Sigmoid colon (tissue), 7 donors: Measurements from ENCODE around the gene GRIN2A. TPM values are rescaled to one million over a fixed set of nuclear protein-coding genes. Genes with fewer than 3 reads are reported as not detected.
"Not testable (repeated sequence)": the region's sequence is repeated elsewhere in the genome, so short reads cannot be mapped to it uniquely, and the experiment has no call there.

ENCODE experiments used
- DNase-seq: peaks from one replicate; pipeline ENCODE4 v3.0.0-alpha.2; 2019
- H3K27ac ChIP-seq, 4 donors: fragments of 200-600 bp; sonication (generic); one replicate each; pipeline ENCODE4 v1.5.1; 2016 to 2019; ENCODE audit warnings: mild to moderate bottlenecking in 1 of 4
- H3K27me3 ChIP-seq, 3 donors: fragments of 200-600 bp; sonication (generic); one replicate each; pipeline ENCODE4 v1.5.1; 2019; ENCODE audit warnings: mild to moderate bottlenecking in 1 of 3
- H3K36me3 ChIP-seq, 4 donors: fragments of 200-600 bp; sonication (generic); one replicate each; pipeline ENCODE4 v1.5.1; 2016 to 2019
- H3K4me1 ChIP-seq, 4 donors: fragments of 200-600 bp; sonication (generic); one replicate each; pipeline ENCODE4 v1.5.1; 2017 to 2019
- H3K4me3 ChIP-seq, 4 donors: fragments of 200-600 bp; sonication (generic); one replicate each; pipeline ENCODE4 v1.5.1; 2017 to 2019; ENCODE audit warnings: mild to moderate bottlenecking in 2 of 4, moderate library complexity in 1 of 4
- H3K9me3 ChIP-seq, 4 donors: fragments of 200-600 bp in 3 of 4; sonication (generic) in 3 of 4; one replicate each; pipeline versions ENCODE4 v1.5.1 to v1.6.1; 2013 to 2019
- EP300 ChIP-seq, 4 donors: sonication (generic); formaldehyde crosslinking; IDR thresholded peaks; one replicate each; pipeline ENCODE4 v1.6.1; 2017; ENCODE audit warnings: antibody characterized with exemption in 4 of 4
- POLR2A ChIP-seq, 2 donors: fragments of 450-650 bp; IDR thresholded peaks; one replicate each; pipeline ENCODE4 v1.6.1; 2016; ENCODE audit warnings: antibody characterized with exemption in 2 of 2, mild to moderate bottlenecking in 2 of 2, moderate library complexity in 2 of 2
- POLR2AphosphoS5 ChIP-seq, 4 donors: sonication (generic); formaldehyde crosslinking; IDR thresholded peaks; one replicate each; pipeline ENCODE4 v1.6.1; 2017; ENCODE audit warnings: antibody characterized with exemption in 4 of 4
- WGBS, 2 donors: extraction: QIAGEN DNeasy Blood & Tissue Kit; methylation state at CpG; one replicate each; pipeline ENCODE4 v1.1.7; 2013; 5-methylcytosine and 5-hydroxymethylcytosine counted together
- intact Hi-C: fragments of 100-400 bp; cut with DNase I; formaldehyde crosslinking; loops from one replicate; pipeline ENCODE4 v1.15.1; 2023
- polyA plus RNA-seq, 3 donors: library from polyadenylated mRNA; stranded (reverse); fragments of 200-250 nt; gene quantifications; one replicate each; pipeline ENCODE4 v1.2.3, GENCODE V29; 2013
- total RNA-seq, 4 donors: library from RNA; depleted of rRNA; stranded (reverse); fragments of >200 nt; gene quantifications; one replicate each; pipeline ENCODE4 v1.1.0, GENCODE V29; 2016
- TF ChIP-seq, protein P1 (sequence below), 4 experiments: fragments of 450-650 bp in 3 of 4; fragments of 200-600 bp in 1 of 4; IDR thresholded peaks; one replicate each; pipeline ENCODE4 v1.5.1; 2016 to 2019; ENCODE audit warnings: antibody characterized with exemption in 4 of 4, mild to moderate bottlenecking in 3 of 4, moderate library complexity in 2 of 4
- donor health status: healthy with polysubstance abuse.
- donor health status: Bipolar disorder and iron deficiency.
- donor health status: healthy.

Gene GRIN2A
- total and polyA plus RNA-seq, 7 donors: under 0.01 to 0.36 (median 0.09) TPM

DNA sequence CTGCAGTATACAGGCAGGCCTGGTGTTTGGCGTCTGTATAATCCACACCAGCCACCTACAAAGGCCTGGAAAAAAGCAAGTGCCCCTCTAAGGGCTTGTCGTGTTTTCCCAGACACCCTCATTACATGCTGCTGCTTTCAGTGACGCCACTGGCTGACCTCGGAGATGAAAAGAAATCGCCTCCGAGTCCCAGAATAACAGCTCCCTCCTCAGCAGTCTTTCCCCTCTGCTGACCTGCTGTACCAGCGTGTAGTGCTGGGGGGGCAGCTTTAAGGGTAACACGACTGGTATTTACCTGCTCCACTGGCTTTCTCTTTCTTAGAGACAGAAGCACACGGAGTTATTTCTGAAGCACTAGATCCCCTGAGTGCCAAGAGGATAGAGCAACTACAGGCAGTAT lies 296.8 kb downstream of the GRIN2A start:
- no peaks in the 10 kb centered on the region for H3K9me3 ChIP-seq
- no peak for DNase-seq
- WGBS, 2 donors: 27 to 43% methylated on average over 9 of the region's 9 CpGs
- intact Hi-C loops: no loop called here
- H3K4me3 ChIP-seq: no peak overlapping the region
- H3K4me1 ChIP-seq: no peaks in the 10 kb centered on the region
- no peaks in the 10 kb centered on the region for H3K36me3 ChIP-seq
- H3K27me3 ChIP-seq: no peaks in the 10 kb centered on the region
- H3K27ac ChIP-seq: no peak overlapping the region
- TF ChIP-seq POLR2AphosphoS5 (IDR thresholded peaks at IDR 0.05) (no peak), POLR2A (IDR thresholded peaks at IDR 0.05) (no peak), EP300 (IDR thresholded peaks at IDR 0.05) (no peak)
- TF ChIP-seq, protein P1, sequence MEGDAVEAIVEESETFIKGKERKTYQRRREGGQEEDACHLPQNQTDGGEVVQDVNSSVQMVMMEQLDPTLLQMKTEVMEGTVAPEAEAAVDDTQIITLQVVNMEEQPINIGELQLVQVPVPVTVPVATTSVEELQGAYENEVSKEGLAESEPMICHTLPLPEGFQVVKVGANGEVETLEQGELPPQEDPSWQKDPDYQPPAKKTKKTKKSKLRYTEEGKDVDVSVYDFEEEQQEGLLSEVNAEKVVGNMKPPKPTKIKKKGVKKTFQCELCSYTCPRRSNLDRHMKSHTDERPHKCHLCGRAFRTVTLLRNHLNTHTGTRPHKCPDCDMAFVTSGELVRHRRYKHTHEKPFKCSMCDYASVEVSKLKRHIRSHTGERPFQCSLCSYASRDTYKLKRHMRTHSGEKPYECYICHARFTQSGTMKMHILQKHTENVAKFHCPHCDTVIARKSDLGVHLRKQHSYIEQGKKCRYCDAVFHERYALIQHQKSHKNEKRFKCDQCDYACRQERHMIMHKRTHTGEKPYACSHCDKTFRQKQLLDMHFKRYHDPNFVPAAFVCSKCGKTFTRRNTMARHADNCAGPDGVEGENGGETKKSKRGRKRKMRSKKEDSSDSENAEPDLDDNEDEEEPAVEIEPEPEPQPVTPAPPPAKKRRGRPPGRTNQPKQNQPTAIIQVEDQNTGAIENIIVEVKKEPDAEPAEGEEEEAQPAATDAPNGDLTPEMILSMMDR (IDR thresholded peaks at IDR 0.05): no peak

DNA sequence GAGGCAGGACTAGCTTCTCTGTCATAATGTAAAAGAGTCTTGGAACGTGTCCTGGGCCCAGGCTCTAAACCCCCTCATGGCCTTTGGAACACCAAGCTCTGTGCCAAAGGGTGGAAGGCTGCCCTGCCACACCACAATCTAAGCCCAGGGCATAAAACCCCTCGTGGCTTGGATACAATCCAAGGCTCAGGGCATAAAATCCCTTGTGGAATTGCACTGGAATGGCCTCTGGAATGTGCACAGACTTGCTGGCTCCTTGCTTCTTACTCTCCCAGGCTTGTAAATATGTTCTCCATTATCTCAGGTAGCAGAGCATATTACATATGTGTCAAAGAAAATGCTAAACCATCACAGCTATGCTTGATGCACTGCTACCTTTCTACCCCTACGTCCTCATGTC lies 306.2 kb downstream of the GRIN2A start:
- intact Hi-C loops, H3K27me3 ChIP-seq, DNase-seq, H3K9me3 ChIP-seq, H3K4me3 ChIP-seq, H3K27ac ChIP-seq, H3K36me3 ChIP-seq, H3K4me1 ChIP-seq: not testable (repeated sequence)
- 51 to 59% methylated on average over 3 of the region's 3 CpGs for WGBS, 2 donors

DNA sequence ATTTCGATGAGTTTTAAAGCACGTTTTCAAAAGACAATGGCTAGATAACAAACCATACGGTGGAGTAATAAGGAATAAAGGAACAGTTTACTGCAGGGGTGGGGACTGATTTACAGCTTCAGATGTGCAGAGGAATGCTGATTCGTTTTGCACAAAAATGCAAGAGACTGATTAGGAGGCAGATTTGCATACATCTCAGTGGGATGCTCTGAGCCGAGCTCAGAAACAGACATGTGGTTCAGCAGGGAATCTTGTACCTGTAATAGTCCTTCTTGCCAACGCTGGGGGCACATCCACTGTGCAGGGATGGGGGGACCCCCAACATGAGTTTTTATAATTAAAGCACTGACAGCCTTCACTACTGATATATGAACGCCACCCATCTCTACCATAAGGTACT lies 308.0 kb downstream of the GRIN2A start:
- no peak for TF ChIP-seq POLR2A (IDR thresholded peaks at IDR 0.05)
- TF ChIP-seq, protein P1 (IDR thresholded peaks at IDR 0.05): no peak
- TF ChIP-seq EP300 (IDR thresholded peaks at IDR 0.05): no peak
- no peak for TF ChIP-seq POLR2AphosphoS5 (IDR thresholded peaks at IDR 0.05)
- Histone ChIP-seq H3K27ac (no peak overlapping the region), H3K27me3 (no peaks in the 10 kb centered on the region), H3K36me3 (no peaks in the 10 kb centered on the region), H3K9me3 (no peaks in the 10 kb centered on the region), H3K4me3 (no peak overlapping the region), H3K4me1 (no peaks in the 10 kb centered on the region)
- intact Hi-C loops: no loop called here
- DNase-seq: no peak
- WGBS, 2 donors: 45 to 58% methylated on average over 7 of the region's 7 CpGs

DNA sequence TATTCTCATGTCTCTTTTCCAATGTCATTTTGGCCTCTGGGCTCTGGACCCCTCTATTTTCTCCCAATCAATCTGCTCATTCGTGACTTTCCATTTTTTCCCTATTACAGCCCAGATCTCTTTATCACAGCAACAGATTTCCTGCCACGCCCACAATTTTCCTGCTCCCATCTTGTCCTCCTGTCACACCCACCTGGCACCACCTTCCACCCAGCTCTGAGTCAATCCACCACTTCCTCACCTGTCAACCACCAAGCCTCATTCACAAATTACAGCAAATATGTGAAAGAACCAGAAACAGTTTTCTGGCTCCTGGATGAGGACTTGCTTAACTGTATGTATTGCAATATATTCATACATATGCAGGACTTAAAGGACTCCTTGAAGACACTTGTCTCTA lies 311.3 kb downstream of the GRIN2A start:
- 33 to 61% methylated on average over 2 of the region's 2 CpGs for WGBS, 2 donors
- Histone ChIP-seq H3K36me3 (no peaks in the 10 kb centered on the region), H3K27me3 (no peaks in the 10 kb centered on the region), H3K27ac (no peak overlapping the region), H3K4me3 (no peak overlapping the region), H3K4me1 (no peaks in the 10 kb centered on the region), H3K9me3 (no peaks in the 10 kb centered on the region)
- intact Hi-C loops: no loop called here
- no peak for DNase-seq
- no peak for TF ChIP-seq EP300 (IDR thresholded peaks at IDR 0.05)
- TF ChIP-seq POLR2A (IDR thresholded peaks at IDR 0.05): no peak
- TF ChIP-seq POLR2AphosphoS5 (IDR thresholded peaks at IDR 0.05): no peak
- TF ChIP-seq, protein P1 (IDR thresholded peaks at IDR 0.05): no peak

DNA sequence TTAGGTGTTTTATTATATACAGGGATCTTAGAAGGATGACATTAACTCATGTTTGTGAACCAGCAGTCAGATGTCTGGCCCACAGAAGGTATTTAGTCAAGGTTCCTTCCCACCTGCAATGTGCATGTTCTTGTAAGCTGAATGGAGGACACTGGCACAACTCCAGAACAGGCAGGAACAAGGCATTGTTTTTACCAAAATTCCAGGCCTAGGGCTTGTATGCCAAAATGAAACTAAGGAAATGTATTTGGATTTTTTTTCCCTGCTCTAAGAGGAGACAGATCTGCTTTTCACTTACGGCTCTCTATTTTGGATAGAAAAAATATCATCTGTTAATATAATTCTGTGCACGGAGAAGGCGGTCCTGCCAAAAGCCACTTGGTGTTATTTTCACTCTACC lies 312.5 kb downstream of the GRIN2A start:
- 92 to 96% methylated on average over 3 of the region's 3 CpGs for WGBS, 2 donors
- Histone ChIP-seq H3K4me3 (no peak overlapping the region), H3K27me3 (no peaks in the 10 kb centered on the region)

More for the DNA sequence above, 312.5 kb downstream of the GRIN2A start:
- DNase-seq: no peak
- intact Hi-C loops: no loop called here
- Histone ChIP-seq H3K4me1 (no peaks in the 10 kb centered on the region), H3K9me3 (no peaks in the 10 kb centered on the region), H3K27ac (no peak overlapping the region), H3K36me3 (no peaks in the 10 kb centered on the region)
- TF ChIP-seq POLR2AphosphoS5 (IDR thresholded peaks at IDR 0.05) (no peak), EP300 (IDR thresholded peaks at IDR 0.05) (no peak), POLR2A (IDR thresholded peaks at IDR 0.05) (no peak)
- TF ChIP-seq, protein P1 (IDR thresholded peaks at IDR 0.05): no peak
